Thymus (tissue), 11 donors: ENCODE results near the gene PPM1H. TPM values are rescaled to one million over a fixed set of nuclear protein-coding genes. Genes with fewer than 3 reads are reported as not detected.

Source experiments
- DNase-seq, 9 donors: peaks; one replicate each; pipeline ENCODE4 v3.0.0-alpha.2; 2013; ENCODE audit warnings: low spot score in 9 of 9, low read depth in 6 of 9, missing footprints in 1 of 9
- H3K27ac ChIP-seq, 2 donors: one replicate each; pipeline ENCODE4 v1.5.1; 2013; ENCODE audit warnings: control low read depth in 1 of 2, low read depth in 1 of 2, low read length in 1 of 2, mild to moderate bottlenecking in 1 of 2, moderate library complexity in 1 of 2
- H3K27me3 ChIP-seq, 2 donors: one replicate each; pipeline ENCODE4 v1.5.1; 2013; ENCODE audit warnings: low read length in 1 of 2; ENCODE audit not compliant: control insufficient read depth in 2 of 2, insufficient read depth in 1 of 2
- H3K36me3 ChIP-seq, 2 donors: one replicate each; pipeline ENCODE4 v1.5.1; 2013; ENCODE audit warnings: low read length in 1 of 2, mild to moderate bottlenecking in 1 of 2, moderate library complexity in 1 of 2; ENCODE audit not compliant: control insufficient read depth in 2 of 2, insufficient read depth in 2 of 2
- H3K4me1 ChIP-seq, 2 donors: one replicate each; pipeline ENCODE4 v1.5.1; 2013; ENCODE audit warnings: low read length in 2 of 2; ENCODE audit not compliant: control insufficient read depth in 2 of 2, insufficient read depth in 2 of 2
- H3K4me3 ChIP-seq, 2 donors: one replicate each; pipeline ENCODE4 v1.5.1; 2013; ENCODE audit warnings: low read length in 2 of 2, control low read depth in 1 of 2, mild to moderate bottlenecking in 1 of 2
- H3K9me3 ChIP-seq, 2 donors: one replicate each; pipeline ENCODE4 v1.5.1; 2013; ENCODE audit warnings: low read length in 1 of 2, mild to moderate bottlenecking in 1 of 2; ENCODE audit not compliant: control insufficient read depth in 2 of 2, insufficient read depth in 1 of 2
- WGBS: extraction: QIAGEN DNeasy Blood & Tissue Kit; methylation state at CpG from one replicate; pipeline ENCODE4 v1.1.7; 2013; 5-methylcytosine and 5-hydroxymethylcytosine counted together
- polyA plus RNA-seq: library from polyadenylated mRNA; stranded (reverse); fragments of 200-250 nt; gene quantifications from one replicate; pipeline ENCODE4 v1.2.3, GENCODE V29; 2013
- total RNA-seq: library from RNA; stranded (reverse); fragments of 120-200 nt; gene quantifications from one replicate; pipeline ENCODE4 v1.2.4, GENCODE V29; 2013
- donor health status: healthy.

PPM1H gene
- total and polyA plus RNA-seq, 2 donors: 3.6 to 7.8 TPM

GRCh38 chr12:62700091-62700880 lies 234.7 kb downstream of the PPM1H start:
- no peak for DNase-seq
- 96% methylated on average over 5 of the region's 5 CpGs for WGBS
- no peak overlapping the region for H3K4me3 ChIP-seq
- no peak overlapping the region for H3K27ac ChIP-seq
- no peaks in the 10 kb centered on the region for H3K27me3 ChIP-seq
- peaks cover 20 to 32% of the 10 kb centered on the region in 2 donors for H3K4me1 ChIP-seq
- H3K9me3 ChIP-seq: no peaks in the 10 kb centered on the region
- H3K36me3 ChIP-seq: no peaks in the 10 kb centered on the region

- H3K4me3 ChIP-seq: no peak overlapping the region
- H3K27ac ChIP-seq: no peak overlapping the region
- no peaks in the 10 kb centered on the region for H3K27me3 ChIP-seq
- peaks cover 10 to 17% of the 10 kb centered on the region in 2 donors for H3K4me1 ChIP-seq
- no peak for DNase-seq
- no peaks in the 10 kb centered on the region for H3K36me3 ChIP-seq
- H3K9me3 ChIP-seq: no peaks in the 10 kb centered on the region
Measured at GRCh38 chr12:62698701-62699101, 236.2 kb downstream of the PPM1H start.

- Histone ChIP-seq H3K27me3 (no peaks in the 10 kb centered on the region), H3K4me3 (no peak overlapping the region), H3K9me3 (no peaks in the 10 kb centered on the region), H3K4me1 (peaks cover 2 to 9% of the 10 kb centered on the region in 2 donors), H3K36me3 (no peaks in the 10 kb centered on the region), H3K27ac (no peak overlapping the region)
- DNase-seq: no peak
- 94% methylated on average over 1 of the region's 1 CpG for WGBS
Measured at GRCh38 chr12:62697893-62698292, 237.1 kb downstream of the PPM1H start.

- H3K4me1 ChIP-seq: peaks cover 0 to 3% of the 10 kb centered on the region in 2 donors
- no peaks in the 10 kb centered on the region for H3K36me3 ChIP-seq
- no peak overlapping the region for H3K4me3 ChIP-seq
- no peak for DNase-seq
- no peaks in the 10 kb centered on the region for H3K27me3 ChIP-seq
- no peak overlapping the region for H3K27ac ChIP-seq
- 94% methylated on average over 2 of the region's 2 CpGs for WGBS
- no peaks in the 10 kb centered on the region for H3K9me3 ChIP-seq
Measured at GRCh38 chr12:62695696-62696095, 239.3 kb downstream of the PPM1H start.

GRCh38 chr12:62694632-62695031 lies 240.3 kb downstream of the PPM1H start:
- 97% methylated on average over 3 of the region's 3 CpGs for WGBS
- peaks cover 0 to 3% of the 10 kb centered on the region in 2 donors for H3K4me1 ChIP-seq

GRCh38 chr12:62694116-62694515 lies 240.8 kb downstream of the PPM1H start:
- H3K36me3 ChIP-seq: no peaks in the 10 kb centered on the region
- H3K4me1 ChIP-seq: peaks cover 0 to 3% of the 10 kb centered on the region in 2 donors
- no peak overlapping the region for H3K4me3 ChIP-seq
- DNase-seq: no peak
- no peaks in the 10 kb centered on the region for H3K9me3 ChIP-seq
- no peak overlapping the region for H3K27ac ChIP-seq
- no peaks in the 10 kb centered on the region for H3K27me3 ChIP-seq
- 94% methylated on average over 3 of the region's 3 CpGs for WGBS

More at GRCh38 chr12:62694632-62695031, 240.3 kb downstream of the PPM1H start:
- Histone ChIP-seq H3K4me3 (no peak overlapping the region), H3K27ac (no peak overlapping the region), H3K36me3 (no peaks in the 10 kb centered on the region), H3K9me3 (no peaks in the 10 kb centered on the region), H3K27me3 (no peaks in the 10 kb centered on the region)
- DNase-seq: no peak

GRCh38 chr12:62693376-62694050 lies 241.4 kb downstream of the PPM1H start:
- H3K9me3 ChIP-seq: no peaks in the 10 kb centered on the region
- H3K27ac ChIP-seq: peak overlapping the region in 1 of 2 donors; percentile 3
- WGBS: 91% methylated on average over 15 of the region's 15 CpGs
- peaks cover 0 to 3% of the 10 kb centered on the region in 2 donors for H3K4me1 ChIP-seq
- no peaks in the 10 kb centered on the region for H3K36me3 ChIP-seq
- no peak for DNase-seq
- H3K4me3 ChIP-seq: no peak overlapping the region
- no peaks in the 10 kb centered on the region for H3K27me3 ChIP-seq

GRCh38 chr12:62692884-62693283 lies 242.1 kb downstream of the PPM1H start:
- no peak for DNase-seq
- Histone ChIP-seq H3K36me3 (no peaks in the 10 kb centered on the region), H3K4me3 (no peak overlapping the region), H3K27ac (no peak overlapping the region), H3K27me3 (no peaks in the 10 kb centered on the region), H3K9me3 (no peaks in the 10 kb centered on the region), H3K4me1 (peaks cover 0 to 3% of the 10 kb centered on the region in 2 donors)
- 96% methylated on average over 7 of the region's 7 CpGs for WGBS

GRCh38 chr12:62691309-62691708 lies 243.6 kb downstream of the PPM1H start:
- Histone ChIP-seq H3K27ac (no peak overlapping the region), H3K27me3 (no peaks in the 10 kb centered on the region), H3K36me3 (no peaks in the 10 kb centered on the region), H3K4me3 (no peak overlapping the region), H3K9me3 (no peaks in the 10 kb centered on the region), H3K4me1 (peaks cover 0 to 3% of the 10 kb centered on the region in 2 donors)
- no peak for DNase-seq
- WGBS: 95% methylated on average over 3 of the region's 3 CpGs
